Stimulated activated CD4-positive, alpha-beta T cell treated with anti-CD3 and anti-CD28 coated beads, Interleukin-1b, Interleukin-23, amount 100 ng/mL, for 48 hours (primary cell): Measurements from ENCODE around the gene POMZP3.
A peak's percentile ranks its signal among the peaks of the same experiment; 100 is the strongest.
"Not testable (repeated sequence)": the region's sequence is repeated elsewhere in the genome, so short reads cannot be mapped to it uniquely, and the experiment has no call there.

Experiments used
- DNase-seq: peaks from one replicate; pipeline ENCODE4 v3.0.0-alpha.2; 2020

The POMZP3 gene

GRCh38 chr7:76586585-76587315 lies 40.3 kb downstream of the POMZP3 start:
- not testable (repeated sequence) for DNase-seq

- not testable (repeated sequence) for DNase-seq
Observed at GRCh38 chr7:76583636-76584281, 43.3 kb downstream of the POMZP3 start.

GRCh38 chr7:76582848-76583631 lies 44.0 kb downstream of the POMZP3 start:
- peak; percentile 19 for DNase-seq

DNA sequence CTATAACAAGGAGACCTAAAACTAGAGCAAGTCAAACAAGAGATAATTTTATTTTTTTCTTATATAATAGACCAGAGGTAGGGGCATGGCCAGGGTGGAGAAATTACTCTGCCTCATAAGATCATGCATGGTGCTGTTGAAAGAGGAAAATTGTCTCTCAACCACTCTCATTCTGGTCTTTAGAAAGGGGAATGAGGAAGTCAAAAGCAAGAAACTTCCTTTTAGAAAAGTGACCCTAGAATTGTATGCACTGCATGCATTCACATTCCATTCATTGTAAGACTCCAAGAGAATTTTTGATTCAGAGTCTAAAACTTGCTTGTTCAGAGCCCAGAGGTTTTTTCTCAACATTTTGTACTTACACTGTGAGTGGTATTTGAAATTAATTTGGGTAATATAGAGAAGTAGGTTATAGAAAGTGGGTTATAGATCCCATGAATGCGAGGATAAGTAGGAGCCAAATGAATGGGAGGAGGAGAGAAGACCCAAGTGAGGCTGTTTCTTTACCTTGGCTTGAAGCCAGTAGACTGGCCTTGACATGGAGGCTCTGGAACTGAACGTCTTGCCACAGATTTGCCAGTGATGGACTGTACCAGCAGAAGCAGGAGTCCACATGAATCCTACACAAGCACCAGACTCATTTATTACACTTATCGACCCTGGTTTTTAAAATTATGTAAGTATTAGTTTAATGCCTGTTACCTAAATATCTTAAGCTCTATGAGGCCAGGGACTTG lies 51.0 kb downstream of the POMZP3 start:
- DNase-seq = not testable (repeated sequence)

DNA sequence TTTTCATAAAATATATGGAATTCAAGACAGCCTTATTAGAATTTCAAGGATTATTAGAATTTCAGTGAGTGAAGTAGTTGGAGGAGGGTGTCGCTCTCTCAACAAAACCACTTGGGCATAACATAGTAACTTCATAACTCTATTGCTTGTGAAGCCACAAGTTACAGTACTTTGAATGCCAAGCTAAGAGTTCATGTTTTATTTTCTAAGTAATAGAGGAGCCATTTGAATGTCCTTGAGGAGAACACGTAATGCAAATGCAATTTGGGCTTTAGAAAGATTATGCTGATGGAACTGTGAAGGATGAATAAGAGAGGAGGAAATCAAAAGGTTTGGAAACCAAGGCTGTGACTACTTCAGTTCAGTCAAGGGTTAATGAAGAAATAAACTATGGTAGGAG lies 51.6 kb downstream of the POMZP3 start:
- not testable (repeated sequence) for DNase-seq

DNA sequence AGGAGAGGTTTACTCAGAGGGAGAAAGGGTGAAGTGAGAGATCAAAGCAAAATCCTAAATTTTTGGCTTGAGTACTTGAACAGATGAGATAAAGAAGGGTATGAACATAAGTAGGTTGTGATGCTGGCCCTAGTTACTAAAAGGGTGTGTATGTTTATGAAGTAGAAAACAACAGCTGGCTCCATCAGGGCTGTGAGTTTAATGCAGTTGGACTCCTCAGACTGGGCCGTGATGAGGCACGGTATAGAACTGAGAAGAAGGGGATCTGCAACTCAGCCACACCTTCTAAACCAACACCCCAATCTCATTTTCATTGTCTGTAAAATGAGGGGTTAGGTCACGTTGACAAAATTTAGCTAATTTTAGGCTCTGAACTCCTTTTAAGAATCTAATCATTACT lies 54.8 kb downstream of the POMZP3 start:
- DNase-seq = not testable (repeated sequence)

- not testable (repeated sequence) for DNase-seq
Observed at GRCh38 chr7:76570324-76570775, 56.7 kb downstream of the POMZP3 start.

DNA sequence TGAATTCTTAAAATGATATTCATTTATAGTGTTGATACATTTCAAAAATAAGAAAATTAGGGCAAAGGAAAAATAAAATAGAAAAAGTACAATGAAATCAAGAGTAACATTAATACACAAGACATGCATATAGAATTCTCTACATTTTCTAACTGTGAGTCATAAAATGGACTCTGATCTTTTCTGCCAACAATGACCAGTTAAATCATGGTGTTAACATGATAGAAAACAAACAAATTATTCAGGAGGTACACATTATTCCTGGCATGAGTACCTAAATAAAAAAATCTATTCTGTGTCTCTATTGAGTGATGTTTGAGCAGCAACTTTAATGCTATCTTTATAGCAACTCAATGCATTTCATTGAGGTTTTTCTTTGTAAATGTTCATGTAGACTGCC lies 58.3 kb downstream of the POMZP3 start:
- DNase-seq = not testable (repeated sequence)

GRCh38 chr7:76567753-76568152 lies 59.3 kb downstream of the POMZP3 start:
- DNase-seq = not testable (repeated sequence)

DNA sequence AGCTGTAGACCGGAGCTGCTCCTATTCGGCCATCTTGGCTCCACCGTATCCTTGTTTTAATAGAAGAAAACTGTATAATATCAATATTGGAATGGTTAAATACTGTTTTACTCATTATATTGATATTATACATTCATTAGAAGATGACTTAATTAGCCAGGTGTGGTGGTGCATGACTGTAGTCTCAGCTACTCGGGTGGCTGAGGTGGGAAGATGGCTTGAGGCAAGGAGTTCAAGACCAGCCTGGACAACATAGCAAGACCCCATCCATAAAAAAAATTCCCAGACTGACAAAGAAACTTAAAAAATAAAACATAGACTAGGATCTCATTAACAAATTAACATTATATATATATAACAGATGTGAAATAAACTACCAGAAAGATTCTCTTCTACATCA lies 59.8 kb downstream of the POMZP3 start:
- not testable (repeated sequence) for DNase-seq

DNA sequence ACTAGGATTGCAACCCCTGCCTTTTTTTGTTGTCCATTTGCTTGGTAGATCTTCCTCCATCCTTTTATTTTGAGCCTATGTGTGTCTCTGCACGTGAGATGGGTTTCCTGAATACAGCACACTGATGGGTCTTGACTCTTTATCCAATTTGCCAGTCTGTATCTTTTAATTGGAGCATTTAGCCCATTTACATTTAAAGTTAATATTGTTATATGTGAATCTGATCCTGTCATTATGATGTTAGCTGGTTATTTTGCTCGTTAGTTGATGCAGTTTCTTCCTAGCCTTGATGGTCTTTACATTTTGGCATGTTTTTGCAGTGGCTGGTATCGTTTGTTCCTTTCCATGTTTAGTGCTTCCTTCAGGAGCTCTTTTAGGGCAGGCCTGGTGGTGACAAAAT lies 62.1 kb downstream of the POMZP3 start:
- not testable (repeated sequence) for DNase-seq

GRCh38 chr7:76561342-76561741 lies 65.7 kb downstream of the POMZP3 start:
- DNase-seq = not testable (repeated sequence)

- DNase-seq = not testable (repeated sequence)
Observed at GRCh38 chr7:76560157-76560556, 66.9 kb downstream of the POMZP3 start.
